ENCODE results near the gene FBXL13.

FBXL13 gene

GRCh38 chr7:102883098-102883860 is 191.3 kb downstream of the FBXL13 start:
- H3K4me3 ChIP-seq (ENCODE audit: low read depth in 1 of 2, low read length in 1 of 2), result no peak overlapping the region
- H3K27ac ChIP-seq, result no peak overlapping the region
- H3K36me3 ChIP-seq, result no peaks in the 10 kb centered on the region
- TF ChIP-seq CTCF (IDR thresholded peaks at IDR 0.05), result no peak
- H3K4me1 ChIP-seq (ENCODE audit: control insufficient read depth in 1 of 2, insufficient read depth in 1 of 2, low read depth in 1 of 2, low read length in 1 of 2), result peaks cover 6 to 8% of the 10 kb centered on the region in 2 experiments
- no peaks in the 10 kb centered on the region for H3K27me3 ChIP-seq
- H3K9me3 ChIP-seq, result no peaks in the 10 kb centered on the region

GRCh38 chr7:102875700-102876295 is 198.8 kb downstream of the FBXL13 start:
- TF ChIP-seq CTCF (IDR thresholded peaks at IDR 0.05), result no peak
- Histone ChIP-seq H3K36me3 (no peaks in the 10 kb centered on the region), H3K9me3 (no peaks in the 10 kb centered on the region), H3K27ac (no peak overlapping the region), H3K4me1 (ENCODE audit: control insufficient read depth in 1 of 2, insufficient read depth in 1 of 2, low read depth in 1 of 2, low read length in 1 of 2) (no peaks in the 10 kb centered on the region), H3K4me3 (ENCODE audit: low read depth in 1 of 2, low read length in 1 of 2) (no peak overlapping the region), H3K27me3 (no peaks in the 10 kb centered on the region)

- no peak overlapping the region for H3K4me3 ChIP-seq (ENCODE audit: low read depth in 1 of 2, low read length in 1 of 2)
- H3K4me1 ChIP-seq (ENCODE audit: control insufficient read depth in 1 of 2, insufficient read depth in 1 of 2, low read depth in 1 of 2, low read length in 1 of 2), result no peaks in the 10 kb centered on the region
- no peaks in the 10 kb centered on the region for H3K36me3 ChIP-seq
- H3K27ac ChIP-seq, result no peak overlapping the region
- H3K27me3 ChIP-seq, result no peaks in the 10 kb centered on the region
- no peaks in the 10 kb centered on the region for H3K9me3 ChIP-seq
- no peak for TF ChIP-seq CTCF (IDR thresholded peaks at IDR 0.05)
Observed at GRCh38 chr7:102874966-102875365, 199.6 kb downstream of the FBXL13 start.

- no peaks in the 10 kb centered on the region for H3K9me3 ChIP-seq
- no peaks in the 10 kb centered on the region for H3K4me1 ChIP-seq (ENCODE audit: control insufficient read depth in 1 of 2, insufficient read depth in 1 of 2, low read depth in 1 of 2, low read length in 1 of 2)
- no peaks in the 10 kb centered on the region for H3K27me3 ChIP-seq
- TF ChIP-seq CTCF (IDR thresholded peaks at IDR 0.05), result no peak
- H3K4me3 ChIP-seq (ENCODE audit: low read depth in 1 of 2, low read length in 1 of 2), result no peak overlapping the region
- H3K27ac ChIP-seq, result no peak overlapping the region
- no peaks in the 10 kb centered on the region for H3K36me3 ChIP-seq
Observed at GRCh38 chr7:102874166-102874829, 200.3 kb downstream of the FBXL13 start.

- Histone ChIP-seq H3K9me3 (no peaks in the 10 kb centered on the region), H3K27ac (no peak overlapping the region), H3K27me3 (no peaks in the 10 kb centered on the region), H3K4me1 (ENCODE audit: control insufficient read depth in 1 of 2, insufficient read depth in 1 of 2, low read depth in 1 of 2, low read length in 1 of 2) (no peaks in the 10 kb centered on the region), H3K36me3 (no peaks in the 10 kb centered on the region), H3K4me3 (ENCODE audit: low read depth in 1 of 2, low read length in 1 of 2) (no peak overlapping the region)
- TF ChIP-seq CTCF (IDR thresholded peaks at IDR 0.05), result no peak
Observed at GRCh38 chr7:102873470-102874165, 201.0 kb downstream of the FBXL13 start.
